Measurements from ENCODE around the gene CDKL5.

Gene CDKL5

GRCh38 chrX:18674788-18675735, 249.7 kb downstream of the CDKL5 start:
- peak overlapping the region; percentile 72 for H3K4me2 ChIP-seq (ENCODE audit: insufficient read depth, low read length)
- H2AFZ ChIP-seq (ENCODE audit: low read depth, low read length) = peak overlapping the region; percentile 81
- no peaks in the 10 kb centered on the region for H4K20me1 ChIP-seq (ENCODE audit: insufficient read depth, low read length)
- peak overlapping the region; percentile 50 to 70; a peak in 3 of 4 replicates for H3K4me3 ChIP-seq (ENCODE audit: low read depth in 1 of 2, low read length in 2 of 2)
- peak overlapping the region; percentile 68 for H3K9ac ChIP-seq (ENCODE audit: low read depth, low read length)
- peak; percentile 75 for DNase-seq
- H3K79me2 ChIP-seq (ENCODE audit: insufficient read depth, low read length) = no peaks in the 10 kb centered on the region
- H3K27ac ChIP-seq (ENCODE audit: low read length) = peak overlapping the region; percentile 67
- peak; percentile 79 for ATAC-seq (ENCODE audit: insufficient read depth, low read depth)
- no peaks in the 10 kb centered on the region for H3K36me3 ChIP-seq (ENCODE audit: insufficient read depth, low read length)
- no peak for TF ChIP-seq EZH2 (IDR thresholded peaks at IDR 0.05; ENCODE audit: borderline replicate concordance, low read depth, low read length, severe bottlenecking)
- TF ChIP-seq, protein P1, sequence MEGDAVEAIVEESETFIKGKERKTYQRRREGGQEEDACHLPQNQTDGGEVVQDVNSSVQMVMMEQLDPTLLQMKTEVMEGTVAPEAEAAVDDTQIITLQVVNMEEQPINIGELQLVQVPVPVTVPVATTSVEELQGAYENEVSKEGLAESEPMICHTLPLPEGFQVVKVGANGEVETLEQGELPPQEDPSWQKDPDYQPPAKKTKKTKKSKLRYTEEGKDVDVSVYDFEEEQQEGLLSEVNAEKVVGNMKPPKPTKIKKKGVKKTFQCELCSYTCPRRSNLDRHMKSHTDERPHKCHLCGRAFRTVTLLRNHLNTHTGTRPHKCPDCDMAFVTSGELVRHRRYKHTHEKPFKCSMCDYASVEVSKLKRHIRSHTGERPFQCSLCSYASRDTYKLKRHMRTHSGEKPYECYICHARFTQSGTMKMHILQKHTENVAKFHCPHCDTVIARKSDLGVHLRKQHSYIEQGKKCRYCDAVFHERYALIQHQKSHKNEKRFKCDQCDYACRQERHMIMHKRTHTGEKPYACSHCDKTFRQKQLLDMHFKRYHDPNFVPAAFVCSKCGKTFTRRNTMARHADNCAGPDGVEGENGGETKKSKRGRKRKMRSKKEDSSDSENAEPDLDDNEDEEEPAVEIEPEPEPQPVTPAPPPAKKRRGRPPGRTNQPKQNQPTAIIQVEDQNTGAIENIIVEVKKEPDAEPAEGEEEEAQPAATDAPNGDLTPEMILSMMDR (IDR thresholded peaks at IDR 0.05; ENCODE audit: borderline replicate concordance, extremely low read depth, low read length, poor library complexity, severe bottlenecking) = no peak
- H3K27me3 ChIP-seq (ENCODE audit: insufficient read depth, low read length, poor library complexity) = no peaks in the 10 kb centered on the region
- peaks cover 13% of the 10 kb centered on the region for H3K4me1 ChIP-seq (ENCODE audit: insufficient read depth, low read length)
- no peaks in the 10 kb centered on the region for H3K9me3 ChIP-seq (ENCODE audit: insufficient read depth, low read length, severe bottlenecking)

DNA sequence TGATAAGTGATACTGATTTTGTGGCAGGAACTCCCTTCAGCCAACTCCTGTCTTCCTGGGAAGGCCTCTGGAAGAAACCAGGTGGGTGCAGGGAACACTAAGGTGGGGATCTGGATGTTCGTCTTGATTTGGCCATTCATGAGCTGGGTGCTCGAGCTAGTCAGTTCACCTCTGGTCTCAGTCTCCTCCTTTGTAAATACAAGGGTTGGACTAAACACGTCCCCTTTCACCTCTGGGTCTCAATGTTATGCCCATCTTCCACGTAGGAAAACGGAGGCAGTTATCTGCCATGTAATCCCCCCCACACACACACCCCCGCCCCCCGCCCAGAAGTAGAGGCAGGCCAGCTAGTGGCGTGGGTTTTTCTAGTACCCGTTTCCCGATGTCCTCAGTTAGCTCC, 250.6 kb downstream of the CDKL5 start:
- no peak for TF ChIP-seq EZH2 (IDR thresholded peaks at IDR 0.05; ENCODE audit: borderline replicate concordance, low read depth, low read length, severe bottlenecking)
- TF ChIP-seq, protein P1 (IDR thresholded peaks at IDR 0.05; ENCODE audit: borderline replicate concordance, extremely low read depth, low read length, poor library complexity, severe bottlenecking) = no peak
- Histone ChIP-seq H3K9me3 (ENCODE audit: insufficient read depth, low read length, severe bottlenecking) (no peaks in the 10 kb centered on the region), H3K27me3 (ENCODE audit: insufficient read depth, low read length, poor library complexity) (no peaks in the 10 kb centered on the region), H3K4me1 (ENCODE audit: insufficient read depth, low read length) (peaks cover 13% of the 10 kb centered on the region), H3K9ac (ENCODE audit: low read depth, low read length) (no peak overlapping the region), H3K4me2 (ENCODE audit: insufficient read depth, low read length) (peak overlapping the region; percentile 72; the same call in 1 of the 2 replicates), H4K20me1 (ENCODE audit: insufficient read depth, low read length) (no peaks in the 10 kb centered on the region), H3K27ac (ENCODE audit: low read length) (no peak overlapping the region), H3K4me3 (ENCODE audit: low read depth in 1 of 2, low read length in 2 of 2) (no peak overlapping the region), H3K79me2 (ENCODE audit: insufficient read depth, low read length) (no peaks in the 10 kb centered on the region), H2AFZ (ENCODE audit: low read depth, low read length) (no peak overlapping the region), H3K36me3 (ENCODE audit: insufficient read depth, low read length) (no peaks in the 10 kb centered on the region)
- ATAC-seq (ENCODE audit: insufficient read depth, low read depth) (no peak), DNase-seq (no peak)

- H3K4me1 ChIP-seq (ENCODE audit: insufficient read depth, low read length) = peaks cover 13% of the 10 kb centered on the region
- H4K20me1 ChIP-seq (ENCODE audit: insufficient read depth, low read length) = no peaks in the 10 kb centered on the region
- H3K9ac ChIP-seq (ENCODE audit: low read depth, low read length) = no peak overlapping the region
- H3K27ac ChIP-seq (ENCODE audit: low read length) = no peak overlapping the region
- no peak overlapping the region for H3K4me3 ChIP-seq (ENCODE audit: low read depth in 1 of 2, low read length in 2 of 2)
- H3K4me2 ChIP-seq (ENCODE audit: insufficient read depth, low read length) = no peak overlapping the region
- DNase-seq (no peak), ATAC-seq (ENCODE audit: insufficient read depth, low read depth) (no peak)
- no peaks in the 10 kb centered on the region for H3K79me2 ChIP-seq (ENCODE audit: insufficient read depth, low read length)
- H3K27me3 ChIP-seq (ENCODE audit: insufficient read depth, low read length, poor library complexity) = no peaks in the 10 kb centered on the region
- H2AFZ ChIP-seq (ENCODE audit: low read depth, low read length) = no peak overlapping the region
- H3K36me3 ChIP-seq (ENCODE audit: insufficient read depth, low read length) = no peaks in the 10 kb centered on the region
- TF ChIP-seq, protein P1 (IDR thresholded peaks at IDR 0.05; ENCODE audit: borderline replicate concordance, extremely low read depth, low read length, poor library complexity, severe bottlenecking) = no peak
- no peak for TF ChIP-seq EZH2 (IDR thresholded peaks at IDR 0.05; ENCODE audit: borderline replicate concordance, low read depth, low read length, severe bottlenecking)
- no peaks in the 10 kb centered on the region for H3K9me3 ChIP-seq (ENCODE audit: insufficient read depth, low read length, severe bottlenecking)
Observed at GRCh38 chrX:18676470-18676869, 251.1 kb downstream of the CDKL5 start.
